ENCODE measurements around the gene BAX. TPM values are rescaled to one million over a fixed set of nuclear protein-coding genes. Genes with fewer than 3 reads are reported as not detected.

BAX gene
- total and polyA plus RNA-seq, 2 of the 13 experiments (the other 11 are each of a cell fraction or from before 2014, with no cell fraction given), result 139 to 176 TPM

- TF ChIP-seq GTF2F1 (IDR thresholded peaks at IDR 0.05; ENCODE audit: low read length), result peak; percentile 97
- TF ChIP-seq ZFX (CRISPR knock-in tag; IDR thresholded peaks at IDR 0.05; ENCODE audit: low read depth), result peak; percentile 13; the same call in 1 of the 2 replicates
- peak; percentile 65 for TF ChIP-seq HNRNPK (IDR thresholded peaks at IDR 0.05; ENCODE audit: low read depth, low read length, poor library complexity, severe bottlenecking)
- 0 out of 2 replicates have a peak, but pooled peaks have one; percentile 41 for TF ChIP-seq ZNF20 (CRISPR knock-in tag; IDR thresholded peaks at IDR 0.05)
- TF ChIP-seq ZBTB33 (CRISPR knock-in tag; IDR thresholded peaks at IDR 0.05), result peak; percentile 20; the same call in 1 of the 2 replicates
- TF ChIP-seq MYC (CRISPR knock-in tag; IDR thresholded peaks at IDR 0.05; ENCODE audit: borderline replicate concordance), result peak; percentile 82
- peak; percentile 31; the same call in 1 of the 2 replicates for TF ChIP-seq TOE1 (CRISPR knock-in tag; IDR thresholded peaks at IDR 0.05)
- TF ChIP-seq YEATS4 (CRISPR knock-in tag; IDR thresholded peaks at IDR 0.05; ENCODE audit: borderline replicate concordance), result peak; percentile 90; the same call in 1 of the 2 replicates
- TF ChIP-seq SKI (IDR thresholded peaks at IDR 0.05; ENCODE audit: partially characterized antibody), result peak; percentile 6
- 0 out of 2 replicates have a peak, but pooled peaks have one; percentile 39 for TF ChIP-seq HNF4G (IDR thresholded peaks at IDR 0.05; ENCODE audit: borderline replicate concordance, low read depth, low read length)
- 0 out of 2 replicates have a peak, but pooled peaks have one; percentile 21 for TF ChIP-seq HNF4G (CRISPR knock-in tag; IDR thresholded peaks at IDR 0.05; ENCODE audit: borderline replicate concordance, low read depth)
- TF ChIP-seq ZNF33B (CRISPR knock-in tag; IDR thresholded peaks at IDR 0.05), result no peak
- peak; percentile 31; the same call in 1 of the 2 replicates for TF ChIP-seq E2F1 (CRISPR knock-in tag; IDR thresholded peaks at IDR 0.05)
- TF ChIP-seq HINFP (CRISPR knock-in tag; IDR thresholded peaks at IDR 0.05; ENCODE audit: low read depth), result peak; percentile 86
- no peak; the same call in 1 of the 2 replicates for TF ChIP-seq MTERF4 (CRISPR knock-in tag; IDR thresholded peaks at IDR 0.05)
- peak; percentile 44 for TF ChIP-seq DR1 (CRISPR knock-in tag; IDR thresholded peaks at IDR 0.05)
- peak; percentile 47 for TF ChIP-seq CBX1 (IDR thresholded peaks at IDR 0.05; ENCODE audit: low read depth)
- no peak for TF ChIP-seq MIER2 (CRISPR knock-in tag; IDR thresholded peaks at IDR 0.05)
- TF ChIP-seq ZNF83 (CRISPR knock-in tag; IDR thresholded peaks at IDR 0.05; ENCODE audit: borderline replicate concordance), result 0 out of 2 replicates have a peak, but pooled peaks have one; percentile 19
- no peak for TF ChIP-seq JUNB (CRISPR knock-in tag; IDR thresholded peaks at IDR 0.05; ENCODE audit: borderline replicate concordance)
- peak; percentile 75 for TF ChIP-seq THAP8 (CRISPR knock-in tag; IDR thresholded peaks at IDR 0.05; ENCODE audit: borderline replicate concordance)
Measured at GRCh38 chr19:48954595-48955307, at the start of gene BAX (continued).
